ENCODE data around the gene COLEC12.

COLEC12 gene

DNA sequence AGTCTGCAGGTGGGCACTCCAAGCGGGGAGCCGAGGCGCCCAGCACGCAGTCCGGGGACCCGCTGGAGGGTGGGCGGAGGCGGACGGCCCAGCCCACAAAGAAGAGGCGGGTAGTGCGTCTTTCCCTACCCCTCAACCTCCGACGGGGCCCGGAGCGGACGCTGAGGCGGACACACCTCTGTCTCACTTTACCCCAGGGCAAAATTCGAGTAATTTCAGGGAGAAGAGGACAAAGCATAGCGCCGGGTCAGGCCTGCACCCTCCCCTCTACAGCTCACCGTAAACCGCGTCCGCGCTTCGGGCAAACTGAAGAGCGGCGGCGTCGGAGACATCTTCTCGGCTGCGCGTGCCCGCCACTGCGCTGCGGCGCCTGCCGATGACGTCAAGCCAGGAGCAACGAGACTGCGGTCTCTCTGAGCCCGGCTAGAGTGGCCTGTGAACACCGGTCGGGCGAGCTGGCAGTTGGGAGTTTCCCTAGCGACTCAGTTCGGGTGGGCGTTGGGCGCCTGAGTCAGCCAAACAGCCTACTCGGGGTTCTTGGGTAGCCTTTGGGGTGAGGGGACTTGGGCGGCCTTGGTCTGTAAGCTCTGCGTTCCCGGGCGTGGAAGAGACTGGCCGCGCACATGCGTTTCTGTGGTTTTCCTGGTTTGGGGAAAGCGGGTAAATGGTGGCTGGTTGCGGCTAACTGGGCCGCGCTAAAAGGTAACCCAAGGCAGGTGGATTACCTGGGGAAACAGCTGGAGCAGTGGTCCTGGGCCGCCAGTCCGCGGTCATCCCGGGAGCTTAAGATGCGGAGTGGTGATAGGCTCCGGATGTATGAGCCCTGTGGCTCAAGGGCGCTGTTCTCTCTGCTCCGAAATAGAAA, 232.6 kb downstream of the COLEC12 start, which contains the start of gene THOC1:
Gene THOC1, minus strand, starts transcription at position 360 of the 865 bp plus-strand sequence. Its CDS starts 28 bp downstream, at position 332.
- ATAC-seq, result peak; percentile 96 to 97

DNA sequence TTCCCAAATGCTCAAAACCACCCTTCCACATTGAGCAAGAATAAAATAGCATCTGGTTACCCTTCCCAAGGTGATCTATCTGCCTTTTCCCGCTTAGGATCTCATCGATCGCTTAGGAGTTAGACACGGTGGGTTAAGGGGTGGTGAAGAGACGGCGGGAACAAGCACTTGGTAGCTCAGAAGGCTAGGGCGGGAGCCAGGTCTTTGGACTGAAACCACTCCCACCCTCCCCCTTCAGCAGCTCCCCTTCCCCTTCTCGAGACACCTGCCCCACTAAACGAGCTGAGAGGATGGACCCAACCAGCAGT, 233.2 kb downstream of the COLEC12 start:
- no peak for ATAC-seq

Data from activated CD4-positive, CD25-positive, alpha-beta regulatory T cell treated with anti-CD3 and anti-CD28 coated beads, Interleukin-2, amount 50 U/mL, for 24 hours (primary cell).